HG03045 (cell line): ENCODE results near the gene SF3B1.
"Not testable (repeated sequence)": the region's sequence is repeated elsewhere in the genome, so short reads cannot be mapped to it uniquely, and the experiment has no call there.

ENCODE experiments used
- ATAC-seq: cut with Tn5 transposase; IDR thresholded peaks from one replicate; pipeline ENCODE4 v1.9.1; 2021; ENCODE audit warnings: mild to moderate bottlenecking, moderate library complexity; ENCODE audit not compliant: unreplicated experiment

The SF3B1 gene

DNA sequence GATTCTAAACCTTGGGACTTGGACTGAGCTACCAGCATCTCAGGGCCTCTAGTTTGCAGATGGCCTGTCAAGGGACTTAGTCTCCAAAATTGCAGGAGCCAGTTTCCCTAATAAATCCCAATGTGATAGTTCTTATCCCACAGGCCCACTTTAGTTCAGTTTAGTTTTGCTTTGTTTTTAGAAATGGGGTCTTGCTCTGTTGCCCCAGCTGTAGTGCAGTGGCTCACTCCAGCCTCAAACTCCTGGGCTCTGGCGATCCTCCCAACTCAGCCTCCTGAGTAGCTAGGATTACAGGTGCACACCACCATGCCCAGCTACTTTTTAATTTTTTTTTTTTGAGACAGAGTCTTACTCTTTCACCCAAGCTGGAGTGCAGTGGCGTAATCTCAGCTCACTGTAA is 2.6 kb upstream of the SF3B1 start:
- ATAC-seq, result no peak

DNA sequence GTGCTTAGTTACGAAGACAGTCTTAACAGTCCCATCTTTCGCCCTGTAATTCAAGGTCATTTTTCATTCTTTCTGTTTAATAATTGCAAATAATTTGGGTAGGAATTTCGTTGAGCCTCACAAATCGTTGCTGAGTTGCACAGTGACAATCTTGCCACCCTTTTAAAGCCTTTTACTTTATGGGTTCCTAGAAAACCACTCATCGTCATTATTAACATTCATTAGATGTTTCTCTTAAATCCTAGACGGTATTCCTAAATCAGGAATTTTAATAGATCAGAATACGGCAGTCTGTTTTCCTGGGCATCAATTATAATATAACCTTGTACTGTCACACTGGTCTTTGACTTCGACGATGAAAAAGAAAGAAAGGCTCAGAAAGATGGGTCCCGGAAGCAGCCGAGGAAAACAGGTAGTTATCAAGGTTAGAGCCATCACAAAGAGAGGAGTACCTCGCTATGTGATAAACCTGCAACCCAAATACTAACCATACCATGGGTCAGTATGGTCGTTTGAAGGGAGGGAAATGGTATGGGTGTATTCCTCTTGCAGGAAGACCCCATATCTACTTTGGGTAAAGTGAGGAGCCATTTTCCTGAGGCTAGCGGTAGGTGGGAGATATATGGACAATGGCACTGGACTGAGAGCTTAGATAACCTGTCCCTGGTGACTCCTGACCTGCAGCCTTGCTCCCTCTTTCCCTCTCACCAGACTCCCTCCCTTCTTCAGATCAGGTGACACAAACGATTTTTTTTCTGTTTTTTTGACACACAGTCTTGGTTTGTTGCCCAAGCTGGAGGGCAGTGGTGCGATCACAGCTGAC is 981 bp upstream of the SF3B1 start:
- no peak for ATAC-seq

DNA sequence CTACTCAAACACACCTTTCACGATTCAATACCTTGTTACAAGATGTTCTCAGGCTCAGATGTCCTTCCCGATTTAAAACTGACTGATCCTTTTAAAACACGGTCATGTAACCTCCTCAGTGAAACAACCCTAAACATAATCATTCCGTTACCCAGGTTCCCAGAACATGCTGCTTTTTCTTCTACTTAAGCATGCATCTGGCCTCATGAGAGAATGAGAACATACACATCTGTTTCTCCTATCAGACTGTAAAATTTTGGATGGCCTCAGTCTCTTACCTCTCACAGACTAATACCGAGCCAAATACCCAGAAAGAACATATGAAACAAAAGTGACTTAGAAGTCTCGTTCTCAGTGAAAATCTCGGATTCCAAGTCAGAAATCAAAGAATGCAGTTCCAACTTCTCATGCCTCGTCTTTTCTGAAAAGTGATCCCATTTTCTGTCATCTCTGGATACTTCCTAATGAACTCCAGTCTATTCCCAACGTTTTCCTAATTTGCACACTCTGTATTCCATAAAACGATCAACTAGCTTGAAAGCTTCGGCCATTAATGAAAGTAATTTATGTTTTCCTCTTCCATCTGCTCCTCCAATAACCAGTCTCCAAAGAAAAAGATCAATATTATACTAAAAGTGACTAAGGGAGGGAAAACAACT is 919 bp downstream of the SF3B1 start:
- no peak for ATAC-seq

DNA sequence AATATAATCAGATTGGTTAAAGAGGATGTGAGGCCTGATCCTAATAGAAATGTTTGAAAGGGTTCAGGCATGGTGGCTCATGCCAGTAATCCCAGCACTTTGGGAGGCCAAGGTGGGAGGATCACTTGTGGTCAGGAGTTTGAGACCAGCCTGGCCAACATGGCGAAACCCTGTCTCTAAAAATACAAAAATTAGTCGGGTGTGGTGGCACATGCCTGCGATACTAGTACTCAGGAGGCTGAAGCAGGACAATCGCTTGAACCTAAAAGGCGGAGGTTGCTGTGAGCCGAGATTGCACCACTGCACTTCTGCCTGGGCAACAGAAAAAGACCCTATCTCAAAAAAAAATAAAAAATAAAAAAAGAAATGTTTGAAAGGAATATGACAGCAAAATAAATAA is 2.3 kb downstream of the SF3B1 start:
- not testable (repeated sequence) for ATAC-seq

DNA sequence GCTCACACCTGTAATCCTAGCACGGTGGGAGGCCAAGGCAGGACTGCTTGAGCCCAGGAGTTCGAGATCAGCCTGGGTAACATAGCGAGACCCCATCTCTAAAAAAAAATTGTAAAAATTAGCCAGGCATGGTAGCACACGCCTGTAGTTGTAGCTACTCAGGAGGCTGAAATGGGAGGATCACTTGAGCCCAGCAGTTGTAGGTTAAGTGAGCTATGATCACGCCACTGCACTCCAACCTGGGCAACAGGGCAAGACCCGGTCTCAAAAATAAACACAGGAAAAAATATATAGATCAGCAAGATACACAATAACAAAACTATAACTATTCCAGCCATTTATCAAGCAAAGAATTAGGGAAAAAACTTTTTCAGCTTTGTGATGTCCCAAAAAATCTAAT is 3.0 kb downstream of the SF3B1 start:
- no peak for ATAC-seq

DNA sequence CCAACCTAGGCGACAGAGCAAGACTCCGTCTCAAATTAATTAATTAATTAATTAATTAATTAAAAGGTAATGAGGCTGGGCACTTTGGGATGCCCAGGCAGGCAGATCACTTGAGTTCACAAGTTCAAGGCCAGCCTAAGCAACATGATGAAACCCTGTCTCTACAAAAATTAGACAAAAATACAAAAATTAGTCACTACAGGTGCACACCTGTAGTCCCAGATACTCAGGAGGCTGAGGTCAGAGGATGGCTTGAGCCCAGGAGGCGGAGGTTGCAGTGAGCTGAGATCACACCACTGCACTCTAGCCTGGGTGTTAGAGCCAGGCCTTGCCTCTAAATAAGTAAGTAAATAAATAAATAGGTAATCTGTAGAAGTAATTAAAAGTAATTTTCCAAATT is 6.8 kb downstream of the SF3B1 start:
- no peak for ATAC-seq

DNA sequence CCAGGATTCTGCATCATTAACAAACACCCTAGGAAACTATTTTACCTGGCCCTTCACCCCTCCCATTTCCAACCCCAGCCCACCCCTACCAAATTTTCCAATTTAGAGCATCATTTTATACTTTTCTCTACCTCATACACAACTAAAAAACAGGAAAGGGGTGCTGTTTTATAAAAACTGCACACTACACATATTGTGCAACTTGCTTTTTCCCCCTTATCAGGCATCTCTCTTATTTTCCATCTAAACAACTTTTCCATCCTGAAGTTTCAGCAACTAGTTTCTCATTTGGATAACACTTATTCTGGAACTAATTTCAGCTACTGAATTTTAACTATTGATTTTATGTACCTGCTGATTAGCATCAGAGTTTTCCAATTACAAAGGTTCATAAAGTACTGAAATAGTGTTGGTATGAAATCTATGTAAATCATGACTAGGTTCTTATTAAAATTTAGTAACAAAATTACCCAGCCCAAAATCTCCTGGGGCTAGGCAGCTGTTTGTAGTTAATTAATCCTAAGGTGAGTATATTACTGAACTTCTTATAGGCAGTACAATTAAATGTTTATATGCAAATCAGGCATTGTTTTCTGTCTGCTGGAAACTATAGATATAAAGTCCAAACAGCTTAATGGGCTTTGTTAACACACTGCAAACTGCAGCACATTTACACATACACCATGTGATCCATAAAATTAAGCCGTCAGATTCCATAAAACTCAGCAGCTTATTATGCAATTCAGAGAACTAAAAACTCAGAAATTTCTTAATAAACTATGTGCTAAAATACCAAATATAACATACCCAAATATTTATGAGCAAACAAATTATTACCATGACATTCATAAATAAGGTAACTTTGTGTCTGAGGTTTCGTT is 7.9 kb downstream of the SF3B1 start:
- no peak for ATAC-seq

DNA sequence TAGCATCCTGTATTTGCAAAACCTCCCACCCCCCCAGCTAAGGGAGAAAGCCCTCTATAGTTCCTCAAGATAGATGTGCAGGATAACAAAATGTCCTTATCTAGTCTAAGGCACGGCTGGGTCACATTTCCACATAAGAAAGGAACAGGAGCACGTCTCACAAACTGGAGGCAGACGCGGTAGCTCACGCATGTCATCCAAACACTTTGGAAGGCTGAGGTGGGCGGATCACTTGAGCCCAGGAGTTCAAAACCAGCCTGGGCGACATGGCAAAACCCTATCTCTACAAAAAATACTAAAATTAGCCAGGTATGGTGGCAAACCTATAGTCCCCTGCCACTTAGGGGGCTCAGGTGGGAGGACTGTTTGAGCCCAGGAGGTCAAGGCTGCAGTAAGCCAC is 9.3 kb downstream of the SF3B1 start:
- no peak for ATAC-seq

DNA sequence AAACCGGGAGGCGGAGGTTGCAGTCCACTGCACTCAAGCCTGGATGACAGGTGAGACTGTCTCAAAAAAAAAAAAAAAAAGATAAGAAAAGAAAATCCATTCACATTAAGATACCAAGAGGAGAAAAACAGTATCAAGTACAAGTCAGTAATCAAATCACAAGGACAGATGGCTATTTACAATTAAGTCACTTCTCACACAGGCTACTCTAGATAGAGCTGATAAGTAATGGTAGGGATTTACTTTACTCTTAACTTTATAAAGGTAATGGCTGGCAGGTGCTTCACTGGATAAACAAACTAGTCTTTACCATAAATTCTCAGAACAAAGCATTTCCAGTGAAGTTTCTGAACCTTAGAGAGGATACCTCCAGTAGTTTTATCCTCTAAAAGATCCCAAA is 11.5 kb downstream of the SF3B1 start:
- no peak for ATAC-seq

DNA sequence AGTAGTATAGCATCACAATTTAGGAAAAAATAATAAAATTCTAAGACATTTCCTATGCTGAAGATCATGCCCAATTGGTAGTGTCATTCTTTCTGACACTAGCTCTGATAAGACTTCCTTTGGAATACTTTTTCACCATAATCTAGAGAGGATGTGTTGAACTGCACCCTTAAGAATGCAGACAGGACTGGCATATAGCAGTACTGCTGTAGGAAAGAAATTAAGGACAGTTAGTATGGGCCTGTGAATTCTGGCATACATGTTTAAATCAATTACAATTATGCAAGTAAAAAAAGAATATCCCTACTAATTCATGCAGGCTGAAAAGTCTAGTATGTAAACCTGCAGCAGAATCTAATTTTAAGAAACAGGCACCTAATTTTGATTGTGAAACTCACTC is 15.4 kb downstream of the SF3B1 start:
- no peak for ATAC-seq

DNA sequence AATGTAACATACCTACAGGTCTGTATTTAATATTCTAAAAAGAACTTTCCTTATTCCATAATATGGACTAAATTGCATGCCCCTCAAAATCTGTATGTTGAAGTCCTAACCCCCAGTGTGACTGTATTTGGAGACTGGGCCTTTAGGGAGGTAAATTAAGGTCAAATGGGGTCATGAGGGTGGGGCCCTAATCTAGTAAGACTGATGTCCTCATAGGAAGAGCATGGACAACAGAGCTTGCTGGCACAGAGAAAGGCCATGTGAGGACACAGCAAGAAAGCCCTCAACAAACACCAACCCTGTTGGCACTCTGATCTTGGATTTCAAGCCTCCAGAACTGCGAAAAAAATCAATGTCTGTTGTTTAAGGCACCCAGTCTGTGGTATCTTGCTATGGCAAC is 18.6 kb downstream of the SF3B1 start:
- no peak for ATAC-seq

DNA sequence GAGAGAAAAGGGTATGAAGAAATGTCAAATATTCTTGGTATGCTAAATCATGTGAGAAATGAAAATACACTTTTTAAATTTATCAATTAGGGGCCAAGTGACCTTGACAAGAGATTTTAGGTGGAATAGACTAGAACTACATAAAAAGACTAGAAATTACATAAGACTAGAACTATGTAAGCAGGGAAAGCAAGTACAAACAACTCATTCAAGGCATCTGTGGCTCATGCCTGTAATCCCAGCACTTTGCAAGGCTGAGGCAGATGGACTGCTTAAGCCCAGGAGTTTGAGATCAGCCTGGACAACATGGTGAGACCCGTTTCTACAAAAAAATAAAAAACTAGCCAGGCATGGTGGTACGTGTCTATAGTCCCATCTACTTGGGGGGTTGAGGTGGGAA is 20.3 kb downstream of the SF3B1 start:
- no peak for ATAC-seq

DNA sequence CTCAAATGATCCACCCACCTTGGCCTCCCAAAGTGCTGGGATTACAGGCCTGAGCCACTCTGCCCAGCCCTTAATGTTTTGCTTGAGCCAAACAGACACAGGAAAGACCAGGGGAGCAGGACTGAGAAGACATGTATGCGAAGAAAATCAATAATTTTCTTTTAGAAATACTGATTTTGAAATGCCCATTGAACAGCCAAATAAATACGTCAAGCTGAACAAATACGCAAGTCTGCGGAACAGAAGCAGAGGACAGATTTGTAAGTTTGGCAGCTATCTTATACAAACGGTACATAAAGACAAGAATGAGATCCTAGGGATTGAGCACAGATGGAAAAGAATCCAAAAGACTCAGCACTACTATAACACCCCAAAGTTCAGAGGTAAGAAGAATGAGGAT is 20.8 kb downstream of the SF3B1 start:
- no peak for ATAC-seq

DNA sequence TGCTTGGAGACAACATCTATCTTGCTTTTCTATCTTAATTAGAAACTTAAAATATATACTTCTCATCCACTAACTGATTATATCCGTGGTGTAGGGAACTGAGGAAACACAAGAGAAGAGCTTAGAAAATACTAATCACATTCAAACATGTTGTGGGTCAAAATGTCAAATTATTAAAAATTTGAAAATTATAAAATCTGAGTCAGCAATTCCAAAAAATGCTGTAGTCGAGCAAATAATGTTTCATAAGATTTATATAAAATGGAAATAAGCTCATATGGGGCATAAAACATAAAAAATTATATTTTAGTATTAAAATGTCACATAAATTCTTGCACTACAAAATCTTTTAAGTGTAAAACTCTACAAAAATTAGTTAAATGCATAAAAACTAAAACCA is 29.2 kb downstream of the SF3B1 start:
- no peak for ATAC-seq

DNA sequence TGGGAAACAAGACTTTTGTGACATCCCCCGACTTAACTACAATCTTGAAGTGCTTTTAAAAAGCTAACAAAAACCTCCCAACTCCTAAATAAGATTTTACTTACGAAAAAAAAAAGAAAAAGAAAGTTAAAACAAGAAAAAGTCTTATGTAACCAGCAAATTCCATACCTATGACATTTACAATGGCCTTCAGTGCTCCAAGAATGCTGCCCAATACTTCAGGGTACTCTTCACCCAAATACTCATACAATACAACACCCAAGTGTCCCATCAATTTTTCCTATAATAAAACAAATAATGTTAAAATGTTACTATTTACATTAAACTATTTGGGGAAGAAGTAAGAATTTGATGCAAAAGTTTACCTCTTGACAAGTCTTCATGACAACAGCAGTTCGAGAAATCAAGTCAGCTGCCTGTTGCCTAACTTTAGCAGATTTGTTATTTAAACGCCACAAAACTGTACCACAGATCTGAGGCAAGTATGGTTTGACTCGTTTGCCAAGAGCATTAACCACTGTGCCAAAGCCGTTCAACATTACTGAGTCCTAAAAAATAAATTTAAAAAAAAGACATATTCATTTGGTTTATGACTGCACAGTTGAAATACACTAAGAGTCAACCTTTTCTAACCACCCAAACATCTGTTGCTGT is 34.8 kb downstream of the SF3B1 start:
- no peak for ATAC-seq

DNA sequence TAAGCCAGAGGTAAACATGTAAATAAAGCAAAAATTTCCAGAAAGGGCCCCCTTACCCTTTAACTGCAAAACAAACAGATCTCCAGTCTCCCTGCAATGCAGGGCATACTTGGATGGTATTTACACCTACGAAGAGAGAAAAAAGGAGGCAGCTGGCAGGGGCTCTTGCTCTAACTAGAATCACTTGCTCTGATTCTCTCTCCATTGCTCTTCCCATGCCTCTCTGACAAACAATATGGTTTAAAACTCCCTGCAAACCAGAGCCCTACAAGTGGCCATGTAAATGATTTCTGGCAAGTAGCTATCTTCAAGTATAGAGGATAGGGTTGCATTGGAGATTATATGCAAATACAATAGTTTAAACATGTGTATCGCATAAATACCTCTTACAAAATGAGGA is 35.9 kb downstream of the SF3B1 start:
- no peak for ATAC-seq

DNA sequence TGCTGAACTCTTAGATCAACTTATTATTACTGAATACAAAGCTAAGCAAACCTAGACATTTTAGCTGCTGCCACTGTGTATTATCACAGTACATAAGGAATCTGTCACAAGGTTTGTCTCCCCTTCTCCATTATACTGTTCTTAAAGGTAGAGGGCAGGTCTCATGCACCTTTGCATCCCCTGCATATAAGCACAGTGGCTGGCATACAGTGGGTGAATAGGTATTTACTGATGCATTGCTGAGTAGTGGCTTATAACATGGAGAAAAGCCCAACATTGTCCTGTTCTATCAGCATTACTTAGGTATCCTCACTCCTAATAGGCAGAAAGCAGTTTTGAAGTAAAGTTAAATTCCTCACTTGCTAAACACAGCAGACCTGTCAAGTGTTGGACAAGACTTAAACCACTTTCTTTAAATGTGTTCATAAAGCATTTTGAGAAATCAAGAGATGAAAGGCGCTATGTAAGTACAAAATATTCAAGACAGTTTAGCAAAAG is 43.6 kb downstream of the SF3B1 start:
- no peak for ATAC-seq

DNA sequence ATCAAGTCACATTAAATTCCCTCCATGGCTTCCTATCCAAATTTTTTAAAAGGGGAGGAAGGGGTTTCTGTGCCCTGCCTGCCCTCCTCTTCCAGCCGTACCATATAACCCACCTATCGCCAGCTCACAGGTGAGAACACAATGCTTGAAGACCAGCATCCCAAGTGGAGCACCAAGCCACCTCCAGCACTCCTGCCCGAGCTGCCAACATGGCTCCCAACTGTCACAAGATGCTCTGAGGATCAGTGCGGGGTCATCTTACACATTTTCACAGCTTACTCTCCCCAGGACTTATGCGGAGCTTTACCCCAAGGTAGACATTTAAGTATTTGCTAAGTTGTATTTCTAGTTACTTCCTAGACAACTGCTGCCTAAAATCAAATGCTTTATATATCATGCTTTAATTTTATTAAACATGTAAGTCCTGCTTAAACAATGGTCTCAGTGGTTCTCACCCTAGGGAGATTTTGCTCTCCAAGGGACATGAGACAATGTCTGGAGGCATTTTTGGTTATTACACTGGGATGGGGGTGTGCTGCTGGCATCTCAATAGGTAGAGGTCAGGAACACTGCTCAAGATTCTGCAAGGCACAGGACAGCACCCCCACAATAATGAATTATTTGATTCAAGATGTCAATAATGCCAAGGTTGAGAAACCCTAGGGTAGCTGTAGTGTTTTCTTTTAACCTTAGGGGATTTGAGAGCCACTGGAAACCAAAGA is 45.8 kb downstream of the SF3B1 start:
- no peak for ATAC-seq

DNA sequence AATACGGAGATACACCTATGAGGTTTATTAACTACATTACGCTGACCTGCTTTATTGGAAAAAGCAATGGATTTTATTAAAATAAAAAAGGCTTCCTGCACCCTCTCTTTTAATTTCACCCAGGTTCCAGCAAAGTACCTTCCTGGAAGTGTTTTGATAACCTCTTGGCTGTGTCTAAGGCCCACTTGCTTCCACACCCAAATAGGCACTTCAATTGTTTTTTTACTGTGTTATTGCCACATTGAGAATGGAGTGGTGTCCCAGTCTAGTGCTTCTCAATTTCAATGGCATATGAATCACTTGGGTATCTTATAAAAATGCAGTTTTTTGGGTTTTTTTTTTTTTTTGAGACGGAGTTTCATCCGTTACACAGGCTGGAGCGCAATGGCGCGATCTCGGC is 47.6 kb downstream of the SF3B1 start:
- no peak for ATAC-seq

DNA sequence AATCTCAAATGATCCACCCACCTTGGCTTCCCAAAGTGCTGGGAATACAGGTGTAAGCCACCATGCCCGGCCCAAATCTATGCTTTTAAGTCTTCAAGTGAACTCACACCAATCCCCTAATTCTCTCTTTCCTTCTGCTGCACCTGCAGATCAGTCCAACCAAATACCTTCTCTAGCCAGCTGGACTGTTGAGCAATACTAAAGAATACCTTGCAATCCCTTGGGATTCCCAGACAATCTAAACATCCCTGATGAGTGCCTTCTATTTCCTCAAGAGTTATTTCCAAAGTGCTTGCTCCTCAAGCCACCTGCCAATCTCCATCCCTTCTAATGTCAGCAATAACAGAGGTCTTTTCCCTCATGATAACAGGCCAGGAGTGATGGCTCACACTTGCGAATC is 48.6 kb downstream of the SF3B1 start:
- ATAC-seq, result no peak
